GM21737 (cell line): Measurements from ENCODE around the gene GATD1.
"Not testable (repeated sequence)": the region's sequence is repeated elsewhere in the genome, so short reads cannot be mapped to it uniquely, and the experiment has no call there.

Experiments
- ATAC-seq: cut with Tn5 transposase; IDR thresholded peaks from one replicate; pipeline ENCODE4 v1.9.1; 2021; ENCODE audit warnings: mild to moderate bottlenecking, moderate library complexity; ENCODE audit not compliant: unreplicated experiment

Gene GATD1

DNA sequence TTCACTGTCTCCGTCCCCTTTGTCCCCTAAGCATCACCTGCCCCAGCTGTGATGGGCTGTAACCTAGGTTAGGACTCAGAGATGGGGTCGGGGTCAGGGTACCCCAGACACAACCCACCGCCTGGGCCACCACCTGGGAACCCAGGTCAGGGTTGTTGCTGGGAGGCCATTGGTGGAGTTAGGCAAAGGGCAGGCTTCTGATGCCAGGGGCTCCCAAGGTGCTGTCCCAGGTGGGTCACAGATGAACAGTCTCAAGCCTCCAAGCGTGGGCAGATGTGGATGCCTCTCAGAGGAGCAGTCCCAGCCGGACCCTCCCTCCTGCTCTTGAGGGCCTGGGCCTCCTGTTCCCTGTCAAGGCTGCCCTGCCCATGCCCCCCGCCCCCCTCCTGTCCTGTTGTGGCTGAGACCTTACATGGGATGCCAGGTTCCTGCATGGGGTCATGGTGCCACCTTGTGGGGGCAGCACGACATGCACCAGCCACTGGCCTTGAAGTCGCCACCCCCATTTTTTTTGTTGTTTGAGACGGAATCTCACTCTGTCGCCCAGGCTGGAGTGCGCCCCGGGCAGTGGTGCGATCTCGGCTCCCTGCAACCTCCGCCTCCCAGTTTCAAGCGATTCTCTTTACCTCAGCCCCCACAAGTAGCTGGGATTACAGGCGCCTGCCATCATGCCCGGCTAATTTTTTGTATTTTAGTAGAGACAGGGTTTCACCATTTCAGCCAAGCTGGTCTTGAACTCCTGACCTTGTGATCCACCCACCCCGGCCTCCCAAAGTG lies 12.1 kb downstream of the GATD1 start:
- ATAC-seq: no peak

DNA sequence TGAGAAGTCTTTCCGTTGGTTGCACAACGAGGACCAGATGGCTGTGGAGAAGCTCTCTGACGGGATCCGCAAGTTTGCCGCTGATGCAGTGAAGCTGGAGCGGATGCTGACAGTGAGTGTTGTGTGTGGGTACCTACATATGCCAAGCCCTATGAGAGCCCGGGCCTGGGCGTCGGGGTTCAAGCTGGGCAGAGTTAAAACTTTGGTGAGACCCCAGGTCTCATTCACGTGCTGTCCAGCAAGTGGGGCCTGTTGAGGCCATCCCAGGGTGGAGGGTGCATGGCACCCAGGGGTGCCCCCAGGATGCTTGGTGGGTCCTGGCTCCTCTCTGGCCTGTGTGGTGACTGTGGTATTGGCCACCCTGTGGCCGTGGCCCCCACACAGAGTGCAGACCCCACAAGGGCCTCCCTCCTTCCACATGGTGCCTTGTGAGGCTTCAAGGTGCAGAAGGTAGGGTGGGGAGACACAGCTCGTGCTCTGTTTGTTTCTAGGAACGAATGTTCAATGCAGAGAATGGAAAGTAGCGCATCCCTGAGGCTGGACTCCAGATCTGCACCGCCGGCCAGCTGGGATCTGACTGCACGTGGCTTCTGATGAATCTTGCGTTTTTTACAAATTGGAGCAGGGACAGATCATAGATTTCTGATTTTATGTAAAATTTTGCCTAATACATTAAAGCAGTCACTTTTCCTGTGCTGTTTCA lies 12.8 kb downstream of the GATD1 start:
- no peak for ATAC-seq

DNA sequence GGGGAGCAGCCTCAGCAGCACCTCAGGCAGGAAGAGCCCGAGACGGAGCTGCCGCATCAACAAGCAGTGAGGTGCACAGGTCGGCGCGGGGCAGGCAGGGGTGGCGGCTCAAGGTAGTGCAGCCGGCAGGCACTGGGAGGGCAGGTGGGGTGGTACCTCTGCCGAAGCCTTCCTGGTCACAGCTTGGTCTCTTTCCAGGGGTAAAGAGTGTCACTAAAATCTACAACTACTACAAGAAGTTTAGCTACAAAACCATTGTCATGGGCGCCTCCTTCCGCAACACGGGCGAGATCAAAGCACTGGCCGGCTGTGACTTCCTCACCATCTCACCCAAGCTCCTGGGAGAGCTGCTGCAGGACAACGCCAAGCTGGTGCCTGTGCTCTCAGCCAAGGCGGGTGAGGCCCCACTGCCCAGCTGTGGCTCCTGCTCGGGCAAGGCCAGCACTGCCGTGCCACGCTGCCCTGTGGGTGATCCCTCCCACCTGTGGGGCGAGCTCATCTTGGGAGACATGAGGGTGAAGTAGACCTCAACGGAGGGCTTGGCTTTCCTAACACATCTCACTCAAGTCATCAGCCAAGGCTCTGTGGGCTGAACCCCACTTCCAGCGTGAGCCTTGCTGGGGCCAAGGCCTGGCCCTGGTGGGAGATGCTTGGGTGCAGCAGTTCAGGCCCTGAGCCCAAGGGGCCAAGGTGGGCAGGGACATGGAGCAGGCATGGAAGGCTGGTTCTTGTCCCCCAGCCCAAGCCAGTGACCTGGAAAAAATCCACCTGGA lies 13.6 kb downstream of the GATD1 start:
- ATAC-seq: no peak

DNA sequence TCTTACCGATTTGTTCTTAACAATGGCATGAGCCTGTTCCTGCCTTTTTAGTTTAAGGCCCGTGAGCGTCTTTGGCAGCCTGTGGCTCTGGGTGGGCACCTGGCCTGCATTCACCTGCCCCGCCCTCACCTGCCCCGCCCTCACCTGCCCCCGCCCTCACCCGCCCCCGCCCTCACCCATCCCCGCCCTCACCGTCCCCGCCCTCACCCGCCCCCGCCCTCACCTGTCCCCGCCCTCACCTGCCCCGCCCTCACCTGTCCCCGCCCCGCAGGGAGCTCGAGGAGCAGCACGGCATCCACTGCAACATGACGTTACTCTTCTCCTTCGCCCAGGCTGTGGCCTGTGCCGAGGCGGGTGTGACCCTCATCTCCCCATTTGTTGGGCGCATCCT lies 14.2 kb downstream of the GATD1 start:
- ATAC-seq: no peak

DNA sequence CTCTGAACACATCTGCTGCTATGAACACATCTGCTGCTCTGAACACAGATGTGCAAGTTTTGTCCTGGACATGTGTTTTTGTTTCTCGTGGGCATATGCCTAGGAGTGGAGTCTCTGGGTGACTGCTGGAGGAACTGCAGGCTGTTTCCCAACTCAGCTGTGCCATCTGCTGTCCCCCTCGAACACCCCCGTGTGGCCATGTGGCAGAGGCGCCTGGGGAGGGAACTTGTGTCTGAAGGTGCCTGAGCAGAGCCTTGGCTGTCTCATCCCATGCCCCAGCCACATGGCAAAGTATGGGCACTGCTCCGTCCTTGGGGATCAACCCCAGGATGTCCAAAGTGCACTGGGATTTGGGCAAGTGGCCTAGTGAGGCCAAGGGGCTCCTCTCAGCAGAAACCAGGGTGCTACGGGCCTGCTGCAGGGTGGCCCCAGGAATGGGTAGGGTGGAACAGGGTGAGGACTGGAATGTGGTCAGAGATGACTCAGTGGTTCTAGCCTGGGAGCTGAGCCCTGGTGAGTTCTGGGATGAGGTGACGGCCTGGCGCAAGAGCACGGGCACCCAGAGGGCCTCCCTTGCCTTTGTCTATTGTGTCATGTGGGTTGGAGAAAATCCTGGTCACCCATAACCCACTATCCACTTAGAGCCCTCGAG lies 14.7 kb downstream of the GATD1 start:
- no peak for ATAC-seq

DNA sequence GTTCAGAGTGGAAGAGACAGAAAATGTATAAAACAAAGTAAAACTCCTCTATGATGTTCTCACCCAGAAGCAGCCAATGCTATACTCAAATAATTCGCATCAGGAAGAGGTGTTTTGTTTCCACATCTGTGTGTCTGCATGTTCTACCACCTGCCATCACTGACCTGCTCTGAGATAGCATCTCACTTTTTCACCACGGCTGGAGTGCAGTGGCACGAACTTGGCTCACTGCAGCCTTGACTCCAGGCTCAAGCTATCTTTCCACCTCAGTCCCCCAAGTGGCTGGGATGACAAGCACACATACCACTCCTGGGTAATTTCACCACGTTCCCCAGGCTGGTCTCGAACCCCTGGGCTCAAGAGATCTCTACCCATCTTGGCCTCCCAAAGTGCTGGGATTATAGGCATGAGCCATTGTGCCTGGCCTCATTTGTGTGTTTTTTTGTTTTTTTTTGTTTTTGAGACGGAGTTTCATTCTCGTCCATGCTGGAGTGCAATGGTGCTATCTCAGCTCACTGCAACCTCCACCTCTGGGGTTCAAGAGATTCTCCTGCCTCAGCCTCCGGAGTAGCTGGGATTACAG lies 15.7 kb downstream of the GATD1 start:
- no peak for ATAC-seq

DNA sequence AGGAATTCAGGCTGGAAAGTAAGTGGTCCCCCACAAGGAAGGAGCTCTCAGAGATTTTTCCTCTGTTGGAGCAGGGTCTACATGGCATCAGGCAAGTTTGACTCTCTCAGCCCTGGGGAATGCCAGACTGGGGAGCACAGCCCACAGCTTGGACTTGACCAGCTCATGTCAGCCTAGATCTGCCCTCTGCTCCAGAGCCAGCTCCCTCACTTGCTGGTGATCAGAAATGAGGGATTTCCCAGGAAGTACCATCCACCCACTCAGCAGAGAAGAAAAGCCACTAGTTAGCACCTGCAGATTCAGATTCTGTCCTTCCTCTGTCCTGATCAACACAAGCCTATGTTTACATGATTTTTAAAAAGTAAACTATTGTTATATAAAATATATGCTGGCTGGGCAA lies 17.1 kb downstream of the GATD1 start:
- ATAC-seq: no peak

DNA sequence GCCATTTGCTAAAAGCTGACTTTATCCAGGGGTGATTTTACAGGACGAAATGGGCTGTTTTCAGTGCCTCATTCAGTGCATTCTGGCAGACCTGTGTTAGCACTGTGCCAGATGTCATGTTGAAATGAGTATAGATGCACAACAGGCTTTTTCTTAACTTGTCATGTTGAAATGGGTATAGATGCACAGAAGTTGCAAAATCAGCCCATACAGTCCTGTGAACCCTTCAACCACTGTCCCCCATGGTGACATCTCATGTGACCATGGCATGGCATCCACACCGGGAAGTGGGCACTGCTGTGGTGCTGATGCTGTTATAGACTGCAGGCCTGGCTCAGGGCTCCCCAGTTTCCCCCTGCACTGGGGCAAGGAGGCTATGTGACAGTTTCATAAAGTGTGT lies 27.6 kb downstream of the GATD1 start:
- no peak for ATAC-seq

DNA sequence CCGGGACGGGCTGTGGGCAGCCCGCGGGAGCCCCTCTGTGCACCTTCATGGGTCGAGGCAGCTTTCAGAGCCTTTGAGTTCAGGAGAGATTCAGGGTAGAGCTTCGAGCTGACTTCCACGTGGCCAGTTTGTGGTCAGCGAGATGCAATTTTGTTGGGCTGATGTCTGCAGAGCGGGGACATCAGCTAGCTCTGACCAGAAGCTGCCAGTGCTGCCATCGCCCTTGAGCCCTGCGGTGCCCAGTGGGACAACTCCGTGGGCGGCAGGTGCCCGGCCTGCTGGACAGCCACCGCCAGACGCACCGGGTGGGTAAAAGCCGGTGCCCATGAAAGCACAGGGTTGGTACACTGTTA lies 29.3 kb downstream of the GATD1 start:
- ATAC-seq: peak; percentile 8

DNA sequence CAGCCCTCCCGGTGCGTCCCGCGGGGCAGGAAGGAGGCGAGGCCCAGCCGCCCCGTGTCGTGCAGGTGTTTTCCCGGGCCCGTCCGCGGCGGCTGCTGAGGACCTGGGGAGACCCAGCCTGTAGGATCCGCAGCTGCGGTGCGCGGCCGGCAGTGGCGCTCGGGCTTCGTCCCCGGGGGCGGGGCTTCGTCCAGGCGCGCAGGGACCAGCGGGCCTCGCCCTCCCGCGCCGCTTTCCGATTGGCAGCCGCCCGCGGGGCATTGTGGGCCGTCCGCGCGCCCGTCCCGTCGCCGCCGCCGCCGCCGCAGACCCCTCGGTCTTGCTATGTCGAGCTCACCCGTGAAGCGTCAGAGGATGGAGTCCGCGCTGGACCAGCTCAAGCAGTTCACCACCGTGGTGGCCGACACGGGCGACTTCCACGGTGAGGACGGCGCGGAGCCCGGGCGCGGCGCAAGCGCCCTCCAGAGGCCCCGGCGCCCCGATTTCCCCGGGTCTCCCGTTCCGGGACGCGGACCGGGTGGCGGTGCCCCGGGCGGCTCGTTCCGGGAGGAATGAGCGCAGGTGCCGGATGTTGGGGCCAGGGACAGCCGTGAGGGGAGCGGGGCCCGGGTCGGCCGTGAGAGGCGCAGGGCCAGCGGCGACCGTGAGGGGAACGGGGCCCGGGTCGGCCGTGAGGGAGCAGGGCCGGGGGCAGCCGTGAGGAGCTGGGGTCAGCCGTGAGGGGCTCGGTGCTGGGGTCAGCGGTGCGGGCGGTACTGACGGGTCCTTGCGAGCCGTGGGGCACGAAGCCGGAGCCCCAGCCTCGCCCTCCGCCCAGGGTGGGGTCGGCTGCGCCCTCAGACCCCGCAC lies 29.9 kb downstream of the GATD1 start, which contains the start of gene TALDO1:
Gene TALDO1 (plus strand): TSS at position 307 of the 849 bp plus-strand sequence. CDS start 18 bp downstream, at position 325.
- peak; percentile 89 for ATAC-seq

DNA sequence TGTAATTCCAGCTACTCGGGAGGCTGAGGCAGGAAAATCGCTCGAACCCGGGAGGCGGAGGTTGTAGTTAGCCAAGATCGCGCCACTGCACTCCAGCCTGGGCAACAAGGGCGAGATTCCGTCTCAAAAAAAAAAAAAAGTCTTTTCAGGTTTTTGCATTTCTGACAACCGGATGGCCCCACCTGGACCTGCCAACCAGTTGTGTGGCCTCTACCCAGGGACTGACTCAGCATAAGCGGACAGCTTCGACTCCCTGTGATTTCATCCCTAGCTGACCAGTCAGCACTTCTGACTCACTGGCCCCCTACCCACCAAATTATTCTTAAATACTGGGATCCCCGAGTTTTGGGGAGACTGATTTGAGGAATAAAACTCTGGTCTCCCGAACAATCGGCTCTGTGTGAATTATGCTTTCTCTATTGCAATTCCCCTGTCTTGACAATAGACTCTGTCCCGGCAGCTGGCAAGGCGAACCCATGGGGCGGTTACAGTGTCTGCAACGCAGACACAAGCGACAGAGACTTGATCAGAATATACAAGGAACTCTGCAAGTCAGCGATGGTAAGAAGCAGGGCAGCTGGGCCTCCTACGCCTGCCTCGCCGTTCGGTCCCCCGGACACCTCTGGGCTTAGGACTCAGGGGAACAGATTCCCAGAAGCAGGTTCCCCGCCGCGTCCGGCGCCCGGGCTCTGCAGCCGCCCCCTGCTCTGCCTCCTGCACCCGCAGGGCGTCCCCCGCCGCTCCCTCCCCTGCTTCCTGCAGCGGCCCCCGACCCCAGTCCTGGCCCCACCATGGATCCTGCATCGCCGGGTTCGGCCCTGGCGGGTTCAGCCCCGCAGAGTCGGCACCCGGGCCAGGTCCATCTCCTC lies 30.8 kb downstream of the GATD1 start:
- ATAC-seq: peak; percentile 23

DNA sequence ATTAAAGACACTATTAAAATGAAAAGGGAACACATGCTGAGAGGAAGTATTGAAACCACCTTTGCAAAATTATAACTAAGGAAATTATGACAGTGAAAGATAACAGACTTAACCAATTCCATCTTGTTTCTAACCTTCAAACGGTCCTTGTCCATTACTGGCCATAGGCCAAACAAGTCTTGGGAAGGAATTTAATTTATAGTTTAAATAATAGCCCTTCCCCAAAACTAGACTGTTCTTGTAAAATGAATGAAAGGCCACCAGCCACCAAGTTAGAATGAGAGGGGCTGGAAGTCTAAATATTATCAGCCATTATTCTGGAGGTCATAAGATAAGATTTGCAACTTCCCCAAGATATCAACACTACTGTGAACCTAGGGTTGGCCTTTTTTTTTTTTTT lies 31.9 kb downstream of the GATD1 start:
- ATAC-seq: no peak

DNA sequence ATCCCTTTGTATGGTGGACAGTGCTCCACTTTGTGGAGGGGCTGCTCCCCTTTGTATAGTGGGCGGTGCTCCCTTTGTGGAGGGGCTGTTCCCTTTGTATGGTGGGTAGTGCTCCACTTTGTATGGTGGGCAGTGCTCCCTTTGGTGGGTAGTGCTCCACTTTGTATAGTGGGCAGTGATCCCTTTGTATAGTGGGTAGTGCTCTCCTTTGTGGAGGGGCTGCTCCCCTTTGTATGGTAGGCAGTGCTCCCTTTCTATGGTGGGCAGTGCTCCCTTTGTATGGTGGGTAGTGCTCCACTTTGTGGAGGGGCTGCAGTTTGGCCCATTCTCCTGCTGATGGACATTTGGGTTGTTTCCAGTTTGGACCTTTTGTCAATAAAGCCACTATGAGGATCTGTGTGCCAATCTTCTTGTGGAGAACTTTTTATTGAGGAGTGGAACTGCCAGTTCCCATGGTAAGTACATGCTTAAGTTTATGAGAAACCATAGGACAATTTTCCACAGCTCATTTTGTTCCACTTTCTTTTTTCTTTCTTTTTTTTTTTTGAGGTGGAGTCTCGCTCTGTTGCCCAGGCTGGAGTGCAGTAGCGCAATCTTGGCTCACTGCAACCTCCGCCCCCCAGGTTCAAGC lies 34.6 kb downstream of the GATD1 start:
- no peak for ATAC-seq

DNA sequence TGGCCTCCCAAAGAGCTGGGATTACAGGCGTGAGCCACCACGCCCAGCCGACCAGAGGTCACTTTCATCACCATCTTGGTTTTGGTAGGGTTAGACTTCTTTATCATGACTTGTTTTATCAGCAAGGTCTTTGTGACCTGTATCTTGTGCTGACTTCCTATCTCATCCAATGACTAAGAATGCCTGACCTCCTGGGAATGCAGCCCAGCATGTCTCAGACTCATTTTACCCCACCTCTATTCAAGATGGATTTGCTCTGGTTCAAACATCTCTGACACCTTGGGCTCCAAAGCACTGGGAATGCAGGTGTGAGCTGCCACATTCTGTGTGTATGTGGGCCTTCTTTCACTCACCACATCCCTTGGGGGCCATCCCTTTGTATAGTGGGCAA lies 35.1 kb downstream of the GATD1 start:
- no peak for ATAC-seq

DNA sequence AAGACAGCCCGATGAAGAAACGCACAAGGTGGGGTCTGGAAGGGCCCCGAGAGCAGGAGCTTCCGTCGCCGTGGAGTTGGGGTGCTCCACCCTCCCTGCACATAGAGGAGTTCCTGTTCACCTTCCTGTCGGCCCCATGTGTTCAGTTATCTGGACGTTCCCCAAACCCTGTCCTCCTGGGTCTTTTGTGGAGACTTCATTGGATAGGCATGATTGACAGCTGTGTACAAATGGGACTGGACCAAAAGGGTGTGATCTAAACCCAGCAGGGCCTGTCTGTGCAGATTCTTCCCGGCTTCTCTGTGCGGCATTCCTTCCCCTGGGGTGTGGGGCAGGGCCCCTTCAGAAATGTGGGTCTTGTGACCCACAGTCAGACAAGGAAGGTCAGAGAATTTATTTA lies 39.4 kb downstream of the GATD1 start:
- not testable (repeated sequence) for ATAC-seq

DNA sequence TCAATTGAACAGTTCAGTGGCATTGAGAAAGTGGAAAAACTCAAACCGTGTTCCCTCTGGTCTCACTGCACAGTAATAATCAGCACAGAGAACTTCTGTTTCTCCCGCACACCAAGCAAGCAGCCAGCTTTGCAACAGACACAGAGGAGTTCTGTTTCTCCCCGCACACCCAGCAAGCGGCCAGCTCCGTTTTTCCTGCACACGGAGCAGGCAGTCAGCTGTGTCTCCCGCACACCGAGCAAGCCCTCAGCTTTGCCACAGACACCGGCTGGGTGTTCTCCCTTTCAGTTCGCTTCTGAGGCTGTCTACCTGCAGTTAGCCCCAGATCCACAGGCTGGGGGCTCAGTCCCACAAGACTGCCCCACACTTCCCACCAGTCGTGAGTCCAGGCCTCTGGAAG lies 39.9 kb downstream of the GATD1 start:
- no peak for ATAC-seq

DNA sequence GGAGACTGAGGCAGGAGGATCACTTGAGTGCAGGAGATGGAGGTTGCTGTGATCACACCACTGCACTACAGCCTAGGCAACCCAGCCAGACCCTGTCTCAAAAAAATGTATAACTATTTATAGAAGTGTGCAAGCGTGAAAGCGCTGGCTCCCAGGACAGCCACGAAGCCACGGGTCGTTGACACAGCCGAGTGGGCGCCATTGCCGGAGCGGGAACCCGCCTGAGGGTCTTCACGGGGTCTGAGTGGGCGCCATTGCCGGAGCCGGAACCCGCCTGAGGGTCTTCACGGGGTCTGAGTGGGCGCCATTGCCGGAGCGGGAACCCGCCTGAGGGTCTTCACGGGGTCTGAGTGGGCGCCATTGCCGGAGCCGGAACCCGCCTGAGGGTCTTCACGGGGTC lies 42.7 kb downstream of the GATD1 start:
- not testable (repeated sequence) for ATAC-seq

DNA sequence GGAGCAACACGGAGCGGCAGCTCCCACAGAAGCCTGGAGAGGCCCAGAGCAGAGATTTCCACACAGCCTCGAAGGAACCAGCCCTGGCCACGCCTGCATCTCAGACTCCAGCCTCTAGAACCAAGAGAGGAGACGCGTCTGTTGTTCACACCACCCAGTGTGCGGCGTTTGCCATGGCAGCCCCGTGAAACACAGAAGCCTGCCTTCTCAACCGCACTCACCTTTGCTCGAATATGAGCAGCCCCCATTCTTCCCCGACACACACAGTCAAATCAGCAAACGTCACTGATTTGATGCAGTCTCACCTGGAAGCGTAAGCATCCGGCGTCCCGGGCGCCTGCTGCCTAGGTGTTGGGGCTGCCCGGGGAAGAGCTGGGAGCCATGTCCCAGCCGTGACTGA lies 44.2 kb downstream of the GATD1 start:
- no peak for ATAC-seq
